Hepatocyte (in vitro differentiated cells): ENCODE results near the gene SETD5. TPM values are rescaled to one million over a fixed set of nuclear protein-coding genes. Genes with fewer than 3 reads are reported as not detected.

ENCODE experiments used
- DNase-seq: peaks from one replicate; pipeline ENCODE4 v3.0.0-alpha.2; 2016; ENCODE audit warnings: low spot score
- H2AFZ ChIP-seq: fragments of 200-600 bp; sonication (generic); 2 replicates; pipeline ENCODE4 v1.6.0; 2016; ENCODE audit warnings: antibody characterized with exemption, mild to moderate bottlenecking
- H3K27ac ChIP-seq: fragments of 200-600 bp; sonication (generic); 2 replicates; pipeline ENCODE4 v1.5.1; 2016; ENCODE audit warnings: mild to moderate bottlenecking
- H3K27me3 ChIP-seq: fragments of 200-600 bp; sonication (generic); 2 replicates; pipeline ENCODE4 v1.6.1; 2016
- H3K36me3 ChIP-seq: fragments of 200-600 bp; sonication (generic); replicated peaks from 2 replicates; pipeline ENCODE4 v1.5.1; 2016; ENCODE audit warnings: low read depth; ENCODE audit not compliant: insufficient read depth
- H3K4me1 ChIP-seq: fragments of 200-600 bp; sonication (generic); 2 replicates; pipeline ENCODE4 v1.5.1; 2016; ENCODE audit warnings: mild to moderate bottlenecking, moderate library complexity; ENCODE audit not compliant: insufficient read depth
- H3K4me2 ChIP-seq: fragments of 200-600 bp; sonication (generic); 2 replicates; pipeline ENCODE4 v1.6.0; 2016
- H3K4me3 ChIP-seq: fragments of 200-600 bp; sonication (generic); 2 replicates; pipeline ENCODE4 v1.5.1; 2016; ENCODE audit warnings: mild to moderate bottlenecking
- H3K79me2 ChIP-seq: fragments of 200-600 bp; sonication (generic); 2 replicates; pipeline ENCODE4 v1.6.0; 2017; ENCODE audit warnings: mild to moderate bottlenecking
- H3K9me2 ChIP-seq: fragments of 200-600 bp; sonication (generic); replicated peaks from 2 replicates; pipeline ENCODE4 v1.6.0; 2017; ENCODE audit warnings: mild to moderate bottlenecking; ENCODE audit not compliant: insufficient read depth
- H3K9me3 ChIP-seq: fragments of 200-600 bp; sonication (generic); 2 replicates; pipeline ENCODE4 v1.5.1; 2016; ENCODE audit warnings: low read depth, mild to moderate bottlenecking
- H4K20me1 ChIP-seq: fragments of 200-600 bp; sonication (generic); 2 replicates; pipeline ENCODE4 v1.6.0; 2016; ENCODE audit warnings: mild to moderate bottlenecking; ENCODE audit not compliant: insufficient read depth, poor library complexity, severe bottlenecking
- EZH2 ChIP-seq: fragments of 200-600 bp; sonication (generic); IDR thresholded peaks from 2 replicates; pipeline ENCODE4 v1.6.1; 2016; ENCODE audit warnings: antibody characterized with exemption, mild to moderate bottlenecking, borderline replicate concordance
- EZH2phosphoT487 ChIP-seq: fragments of 200-600 bp; sonication (generic); IDR thresholded peaks from one replicate; pipeline ENCODE4 v1.6.1; 2018; ENCODE audit warnings: antibody characterized with exemption, mild to moderate bottlenecking, low read depth, moderate library complexity; ENCODE audit not compliant: unreplicated experiment, severe bottlenecking
- WGBS: methylation state at CpG from one replicate; pipeline ENCODE4 v1.1.6; 2016; ENCODE audit warnings: low lambda C conversion rate; ENCODE audit errors: missing lambda C conversion rate; 5-methylcytosine and 5-hydroxymethylcytosine counted together
- polyA plus RNA-seq: library from polyadenylated mRNA; unstranded; fragments of >200 nt; fragmentation: Nextera tagmentation; extraction: Ambion mirVana; gene quantifications from 2 replicates; pipeline ENCODE4 v1.2.1, GENCODE V29; 2016
- total RNA-seq: library from RNA; depleted of rRNA; stranded (reverse); fragments of >200 nt; gene quantifications from 2 replicates; pipeline ENCODE4 v1.2.3, GENCODE V29; 2014
- TF ChIP-seq, protein P1 (sequence below): fragments of 200-600 bp; sonication (generic); IDR thresholded peaks from 2 replicates; pipeline ENCODE4 v1.5.1; 2016; ENCODE audit warnings: antibody characterized with exemption, mild to moderate bottlenecking; ENCODE audit not compliant: poor library complexity

The SETD5 gene
- total and polyA plus RNA-seq, 2 experiments from 2014 or later = 75.2 to 110 TPM

DNA sequence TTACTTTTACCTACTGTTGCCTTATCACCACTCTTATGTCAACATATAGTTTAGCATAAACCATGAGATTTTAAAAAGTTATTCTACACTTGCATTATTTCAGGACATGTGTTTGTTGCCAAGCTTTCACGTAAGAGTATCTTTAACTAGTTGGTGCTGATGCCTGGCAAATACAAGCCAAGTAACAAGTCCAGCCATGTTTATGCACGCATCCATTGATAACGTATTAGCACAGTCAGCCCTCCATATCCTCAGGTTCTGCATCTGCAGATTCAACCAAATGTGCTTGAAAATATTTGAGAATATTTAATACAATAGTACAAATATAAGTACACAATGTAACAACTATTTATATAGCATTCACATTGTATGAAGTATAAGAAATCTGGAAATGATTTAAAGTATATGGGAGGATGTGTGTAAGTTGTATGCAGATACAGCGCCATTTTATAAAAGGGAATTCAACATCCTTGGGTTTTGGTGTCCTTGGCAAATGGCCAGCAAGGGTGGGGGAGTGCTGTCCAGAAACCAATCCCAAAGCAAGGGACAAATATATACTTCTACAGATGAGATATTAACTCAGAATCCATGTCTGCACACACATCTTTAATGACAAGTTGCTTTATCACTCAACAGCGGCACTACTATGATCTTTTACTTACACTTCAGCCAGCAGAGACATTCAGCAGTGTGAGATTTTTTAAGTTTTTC is 8.7 kb upstream of the SETD5 start:
- peaks cover 12% of the 10 kb centered on the region for H3K4me1 ChIP-seq
- no peak for TF ChIP-seq EZH2phosphoT487
- TF ChIP-seq EZH2 = no peak
- TF ChIP-seq, protein P1, sequence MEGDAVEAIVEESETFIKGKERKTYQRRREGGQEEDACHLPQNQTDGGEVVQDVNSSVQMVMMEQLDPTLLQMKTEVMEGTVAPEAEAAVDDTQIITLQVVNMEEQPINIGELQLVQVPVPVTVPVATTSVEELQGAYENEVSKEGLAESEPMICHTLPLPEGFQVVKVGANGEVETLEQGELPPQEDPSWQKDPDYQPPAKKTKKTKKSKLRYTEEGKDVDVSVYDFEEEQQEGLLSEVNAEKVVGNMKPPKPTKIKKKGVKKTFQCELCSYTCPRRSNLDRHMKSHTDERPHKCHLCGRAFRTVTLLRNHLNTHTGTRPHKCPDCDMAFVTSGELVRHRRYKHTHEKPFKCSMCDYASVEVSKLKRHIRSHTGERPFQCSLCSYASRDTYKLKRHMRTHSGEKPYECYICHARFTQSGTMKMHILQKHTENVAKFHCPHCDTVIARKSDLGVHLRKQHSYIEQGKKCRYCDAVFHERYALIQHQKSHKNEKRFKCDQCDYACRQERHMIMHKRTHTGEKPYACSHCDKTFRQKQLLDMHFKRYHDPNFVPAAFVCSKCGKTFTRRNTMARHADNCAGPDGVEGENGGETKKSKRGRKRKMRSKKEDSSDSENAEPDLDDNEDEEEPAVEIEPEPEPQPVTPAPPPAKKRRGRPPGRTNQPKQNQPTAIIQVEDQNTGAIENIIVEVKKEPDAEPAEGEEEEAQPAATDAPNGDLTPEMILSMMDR = no peak
- no peak for DNase-seq
- H4K20me1 ChIP-seq = peaks cover 38% of the 10 kb centered on the region
- H3K27ac ChIP-seq = no peak overlapping the region
- H3K4me2 ChIP-seq = no peak overlapping the region
- H3K9me2 ChIP-seq = no peaks in the 10 kb centered on the region
- no peak overlapping the region for H2AFZ ChIP-seq
- no peaks in the 10 kb centered on the region for H3K36me3 ChIP-seq
- no peak overlapping the region for H3K4me3 ChIP-seq
- H3K9me3 ChIP-seq = no peaks in the 10 kb centered on the region
- no peaks in the 10 kb centered on the region for H3K27me3 ChIP-seq
- WGBS = 96% methylated on average over 5 of the region's 5 CpGs
- H3K79me2 ChIP-seq = peaks cover 64% of the 10 kb centered on the region

DNA sequence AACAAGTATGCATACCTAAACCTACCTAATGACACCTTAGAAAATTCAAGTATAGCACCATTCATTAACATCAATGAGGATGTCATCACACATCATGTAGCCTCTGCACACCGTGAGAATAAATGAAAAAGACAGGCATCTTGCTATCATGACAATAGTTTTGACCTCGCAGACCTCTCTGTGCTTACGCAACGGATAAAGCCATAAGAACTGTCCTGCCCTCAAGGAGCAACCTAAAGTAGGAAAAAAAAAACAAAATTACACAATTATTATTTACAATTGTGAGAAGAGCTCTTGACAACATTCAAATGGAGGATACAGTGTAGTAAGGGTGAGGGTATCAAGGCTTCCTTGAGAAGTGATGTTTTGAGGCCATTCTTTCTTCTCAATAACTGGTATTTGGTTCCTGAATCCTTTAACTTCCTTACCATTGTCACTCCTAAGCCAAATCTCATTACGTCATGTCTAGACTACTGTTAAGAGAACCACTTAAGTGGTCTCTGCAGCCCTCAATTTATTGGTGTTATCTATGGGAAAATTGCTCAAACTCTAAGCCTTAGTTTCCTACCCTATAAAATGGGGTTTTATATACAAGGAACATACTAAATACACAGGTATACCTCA is 7.0 kb upstream of the SETD5 start:
- no peaks in the 10 kb centered on the region for H3K9me2 ChIP-seq
- H3K79me2 ChIP-seq = peaks cover 80% of the 10 kb centered on the region
- no peak overlapping the region for H3K27ac ChIP-seq
- no peaks in the 10 kb centered on the region for H3K27me3 ChIP-seq
- no peak overlapping the region for H3K4me2 ChIP-seq
- 96% methylated on average over 5 of the region's 5 CpGs for WGBS
- DNase-seq = no peak
- no peaks in the 10 kb centered on the region for H3K36me3 ChIP-seq
- TF ChIP-seq EZH2 (no peak), EZH2phosphoT487 (no peak)
- TF ChIP-seq, protein P1 = no peak
- no peak overlapping the region for H3K4me3 ChIP-seq
- H4K20me1 ChIP-seq = peaks cover 55% of the 10 kb centered on the region
- H2AFZ ChIP-seq = no peak overlapping the region
- no peaks in the 10 kb centered on the region for H3K9me3 ChIP-seq
- peaks cover 28% of the 10 kb centered on the region for H3K4me1 ChIP-seq

DNA sequence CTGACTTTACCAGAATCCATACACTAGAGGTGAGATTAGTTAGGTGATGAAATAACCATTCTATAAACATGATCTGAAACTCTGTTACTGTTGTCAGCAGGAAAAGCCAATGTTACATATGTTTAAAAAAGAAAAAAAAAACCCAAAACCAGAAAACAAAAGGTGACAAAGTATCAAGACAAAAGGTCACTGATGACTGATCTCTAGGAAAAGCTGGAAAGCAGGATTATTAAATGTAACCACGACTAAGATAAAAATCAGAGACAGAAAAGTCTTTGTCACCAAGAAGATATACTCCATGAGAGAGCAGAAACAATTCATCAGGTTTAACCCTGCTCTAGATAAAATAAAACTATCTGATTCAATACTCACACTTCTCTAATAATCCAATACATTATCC is 5.4 kb upstream of the SETD5 start:
- TF ChIP-seq, protein P1 = no peak
- TF ChIP-seq EZH2phosphoT487 = no peak
- TF ChIP-seq EZH2 = no peak
- WGBS = 64% methylated on average over 1 of the region's 1 CpG
- Histone ChIP-seq H3K36me3 (no peaks in the 10 kb centered on the region), H3K9me3 (no peaks in the 10 kb centered on the region), H3K27me3 (no peaks in the 10 kb centered on the region), H2AFZ (no peak overlapping the region), H3K4me2 (no peak overlapping the region), H3K4me1 (peaks cover 30% of the 10 kb centered on the region), H3K27ac (no peak overlapping the region), H3K4me3 (no peak overlapping the region), H4K20me1 (peaks cover 59% of the 10 kb centered on the region), H3K79me2 (peaks cover 86% of the 10 kb centered on the region), H3K9me2 (no peaks in the 10 kb centered on the region)
- DNase-seq = no peak
